Mammary epithelial cell (primary cell): Measurements from ENCODE around the gene DCD.

ENCODE experiments used
- CTCF ChIP-seq, 2 donors: IDR thresholded peaks in 1 of 2; conservative IDR thresholded peaks in 1 of 2; 2 replicates each; pipeline ENCODE4 v1.5.1; 2011 to 2012; ENCODE audit warnings: inconsistent platforms in 2 of 2, low read length in 2 of 2, mild to moderate bottlenecking in 2 of 2, control low read depth in 1 of 2, low read depth in 1 of 2; ENCODE audit not compliant: insufficient read depth in 1 of 2; ENCODE audit errors: extremely low read depth in 1 of 2
- EZH2 ChIP-seq: IDR thresholded peaks from 2 replicates; pipeline ENCODE4 v1.6.1; 2012; ENCODE audit warnings: low read length, inconsistent platforms, borderline replicate concordance

GRCh38 chr12:54657105-54657607 is 9.0 kb upstream of the DCD start:
- no peak for TF ChIP-seq EZH2
- TF ChIP-seq CTCF (conservative IDR thresholded peaks at IDR 0.05 in 1 of 2, IDR thresholded peaks at IDR 0.05 in 1 of 2; ENCODE audit: extremely low read depth in 1 of 2, insufficient read depth in 1 of 2, low read depth in 1 of 2, low read length in 2 of 2), result no peak
